B cell (primary cell): ENCODE data around the gene STXBP5L.

Source experiments
- CTCF ChIP-seq: fragments of 200-600 bp; IDR thresholded peaks from one replicate; pipeline ENCODE4 v1.8.0; 2022; ENCODE audit warnings: antibody characterized with exemption, mild to moderate bottlenecking
- EZH2 ChIP-seq: IDR thresholded peaks from 2 replicates; pipeline ENCODE4 v1.6.1; 2012; ENCODE audit warnings: borderline replicate concordance, low read depth, mild to moderate bottlenecking, moderate library complexity, low read length; ENCODE audit not compliant: insufficient read depth, poor library complexity, severe bottlenecking

DNA sequence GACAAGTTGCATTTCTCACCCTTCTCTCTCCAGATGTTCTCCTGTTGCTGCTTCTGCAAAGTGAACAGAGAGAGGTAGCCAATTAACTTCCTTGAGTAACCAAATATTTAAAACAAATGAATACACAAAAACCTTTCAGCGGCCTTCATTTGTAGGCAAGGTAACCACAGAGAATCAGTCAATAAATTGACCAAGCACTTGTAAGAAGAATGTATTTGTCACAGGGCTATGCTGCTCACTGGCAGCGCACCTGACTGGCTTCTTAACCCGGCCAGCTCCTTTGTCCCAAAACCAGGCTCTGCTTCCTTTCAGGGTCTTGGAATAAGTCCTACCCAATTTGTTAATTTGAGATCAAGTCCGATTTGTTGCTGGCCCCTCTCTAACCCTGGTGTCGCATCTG, 43.5 kb upstream of the STXBP5L start:
- no peak for TF ChIP-seq CTCF
- TF ChIP-seq EZH2: no peak
